GM12878 (cell line): ENCODE data around the gene ZC3H12D. TPM values are rescaled to one million over a fixed set of nuclear protein-coding genes. Genes with fewer than 3 reads are reported as not detected.

Experiments
- ATAC-seq: fragments of 200-7000 bp; cut with Tn5 transposase; 3 replicates; pipeline ENCODE4 v1.9.1; 2020; ENCODE audit warnings: mild to moderate bottlenecking, moderate library complexity
- BruUV-seq: library from RNA; stranded (reverse); fragments of 400-500 nt; replicated peaks from 2 replicates; lab custom pipeline; 2021; lab: Mats Ljungman, UMichigan
- CTCF ChIA-PET: fragments of 300-600 bp; sonication (Branson Sonifier 250); formaldehyde crosslinking; extraction: SDS; loops from one replicate; lab custom pipeline; 2021; ENCODE audit warnings: inconsistent platforms; lab: Yijun Ruan, JAX
- POLR2A ChIA-PET: fragments of 350-600 bp; formaldehyde crosslinking; extraction: SDS; loops from one replicate; lab custom pipeline; 2021; ENCODE audit warnings: inconsistent platforms; lab: Charles Lee
- RAD21 ChIA-PET: fragments of 300-600 bp; sonication (Branson Sonifier 250); formaldehyde crosslinking; loops from one replicate; lab custom pipeline; 2023; ENCODE audit warnings: antibody characterized with exemption; ENCODE audit not compliant: unreplicated experiment; lab: Charles Lee
- SMC1A ChIA-PET: fragments of 300-600 bp; sonication (Branson Sonifier 250); formaldehyde crosslinking; loops from one replicate; lab custom pipeline; 2023; ENCODE audit not compliant: unreplicated experiment, uncharacterized antibody; lab: Charles Lee
- DNase-seq: peaks from one replicate; pipeline ENCODE4 v3.0.0-alpha.2; 2011; ENCODE audit warnings: low read depth, low spot score
- FAIRE-seq: peaks from 3 replicates; lab custom pipeline; 2011; peaks lifted over from hg19 to GRCh38; lab: Jason Lieb, UNC
- H2AFZ ChIP-seq: 2 replicates; pipeline ENCODE4 v1.6.0; 2011; ENCODE audit warnings: low read depth, low read length, control low read depth; ENCODE audit not compliant: control insufficient read depth
- H3K27ac ChIP-seq: 2 replicates; pipeline ENCODE4 v1.5.1; 2011; ENCODE audit warnings: control low read depth; ENCODE audit not compliant: control insufficient read depth, insufficient read depth
- H3K27me3 ChIP-seq, 2 experiments: replicated peaks in 1 of 2; 2 replicates each; pipeline versions ENCODE4 v1.6.0 to v1.6.1; 2011; ENCODE audit warnings: low read length in 1 of 2; ENCODE audit not compliant: control insufficient read depth in 2 of 2, insufficient read depth in 2 of 2
- H3K36me3 ChIP-seq, 2 experiments: 2 replicates each; pipeline ENCODE4 v1.5.1; 2011; ENCODE audit warnings: low read length in 1 of 2; ENCODE audit not compliant: control insufficient read depth in 2 of 2, insufficient read depth in 2 of 2
- H3K4me1 ChIP-seq: 2 replicates; pipeline ENCODE4 v1.6.1; 2011; ENCODE audit warnings: mild to moderate bottlenecking, low read length, moderate library complexity, mixed read lengths; ENCODE audit not compliant: control insufficient read depth, insufficient read depth
- H3K4me2 ChIP-seq: 2 replicates; pipeline ENCODE4 v1.6.0; 2011; ENCODE audit warnings: control low read depth; ENCODE audit not compliant: control insufficient read depth, insufficient read depth
- H3K4me3 ChIP-seq: fragments of 200-600 bp; sonication (generic); 2 replicates; pipeline ENCODE4 v1.5.1; 2016
- H3K79me2 ChIP-seq: 2 replicates; pipeline ENCODE4 v1.6.0; 2011; ENCODE audit warnings: low read length; ENCODE audit not compliant: control insufficient read depth, insufficient read depth
- H3K9ac ChIP-seq: 2 replicates; pipeline ENCODE4 v1.8.0; 2011; ENCODE audit warnings: low read length, control low read depth, mixed read lengths; ENCODE audit not compliant: control insufficient read depth, insufficient read depth
- H3K9me3 ChIP-seq: replicated peaks from 3 replicates; pipeline ENCODE4 v1.5.1; 2011; ENCODE audit warnings: mild to moderate bottlenecking, low read length; ENCODE audit not compliant: control insufficient read depth, insufficient read depth
- H4K20me1 ChIP-seq: 2 replicates; pipeline ENCODE4 v1.6.0; 2011; ENCODE audit not compliant: control insufficient read depth, insufficient read depth
- CHD4 ChIP-seq: fragments of 200-600 bp; sonication (generic); IDR thresholded peaks from 2 replicates; pipeline ENCODE4 v1.6.1; 2016; ENCODE audit warnings: mild to moderate bottlenecking
- EP300 ChIP-seq, 2 experiments: fragments of 150-350 bp in 1 of 2; IDR thresholded peaks; 2 replicates each; pipeline ENCODE4 v1.6.1; 2011 to 2012; ENCODE audit warnings: low read depth in 2 of 2, low read length in 2 of 2, borderline replicate concordance in 1 of 2, improper control_type of control experiment in 1 of 2, inconsistent platforms in 1 of 2; ENCODE audit not compliant: control insufficient read depth in 1 of 2
- EZH2 ChIP-seq: IDR thresholded peaks from 2 replicates; pipeline ENCODE4 v1.6.1; 2012; ENCODE audit warnings: low read depth, mild to moderate bottlenecking, control low read depth, inconsistent platforms, low read length, borderline replicate concordance; ENCODE audit not compliant: control insufficient read depth
- IKZF1 ChIP-seq: fragments of 450-650 bp; conservative IDR thresholded peaks from 2 replicates; pipeline ENCODE4 v1.6.1; 2017; ENCODE audit warnings: antibody characterized with exemption, mild to moderate bottlenecking
- IKZF2 ChIP-seq, 2 experiments: fragments of 450-650 bp; IDR thresholded peaks; 2 replicates each; pipeline ENCODE4 v1.6.1; 2017; ENCODE audit warnings: mild to moderate bottlenecking in 2 of 2, moderate library complexity in 2 of 2
- IRF4 ChIP-seq: IDR thresholded peaks from 2 replicates; pipeline ENCODE4 v1.6.1; 2011; ENCODE audit warnings: low read depth, low read length
- JUND ChIP-seq: IDR thresholded peaks from 2 replicates; pipeline ENCODE4 v1.6.1; 2012; ENCODE audit warnings: low read depth, mild to moderate bottlenecking, low read length, improper control_type of control experiment, moderate library complexity
- MLLT1 ChIP-seq: fragments of 450-650 bp; IDR thresholded peaks from 2 replicates; pipeline ENCODE4 v1.6.1; 2016; ENCODE audit warnings: mild to moderate bottlenecking
- NFYB ChIP-seq: IDR thresholded peaks from 2 replicates; pipeline ENCODE4 v1.6.1; 2011; ENCODE audit warnings: low read depth, mild to moderate bottlenecking, low read length, improper control_type of control experiment, moderate library complexity; ENCODE audit not compliant: insufficient read depth
- RFX5 ChIP-seq: IDR thresholded peaks from 2 replicates; pipeline ENCODE4 v1.6.1; 2011; ENCODE audit warnings: low read depth, low read length, improper control_type of control experiment
- SMAD5 ChIP-seq: IDR thresholded peaks from 2 replicates; pipeline ENCODE4 v1.6.1; 2016; ENCODE audit warnings: antibody characterized with exemption, low read depth
- SMC3 ChIP-seq: IDR thresholded peaks from 2 replicates; pipeline ENCODE4 v1.6.1; 2011; ENCODE audit warnings: low read length, improper control_type of control experiment, borderline replicate concordance
- SREBF2 ChIP-seq: IDR thresholded peaks from 2 replicates; pipeline ENCODE4 v1.6.1; 2012; ENCODE audit warnings: mild to moderate bottlenecking, low read length
- YBX1 ChIP-seq: fragments of 450-650 bp; IDR thresholded peaks from 2 replicates; pipeline ENCODE4 v1.6.1; 2016; ENCODE audit warnings: antibody characterized with exemption
- WGBS: methylation state at CpG from one replicate; pipeline ENCODE4 v1.1.6; 2016; ENCODE audit warnings: low lambda C conversion rate; ENCODE audit not compliant: insufficient replicate concordance, insufficient coverage; ENCODE audit errors: missing lambda C conversion rate; 5-methylcytosine and 5-hydroxymethylcytosine counted together
- in situ Hi-C: fragments of 300-500 bp; cut with MboI; formaldehyde crosslinking; loops from 9 replicates; pipeline ENCODE4 v1.14.3; 2018; ENCODE audit warnings: mixed read lengths
- intact Hi-C: fragments of 100-400 bp; cut with micrococcal nuclease; formaldehyde crosslinking; loops from one replicate; pipeline ENCODE4 v1.14.2; 2022; ENCODE audit not compliant: unreplicated experiment
- polyA plus RNA-seq, 11 experiments: library from polyadenylated mRNA; depleted of rRNA in 4 of 11; unstranded in 6 of 11; stranded (reverse) in 5 of 11; fragments of >200 nt; fragmentation: Nextera tagmentation in 4 of 11; fragmentation: Illumina TruSeq in 1 of 11; extraction: Ambion mirVana in 4 of 11; extraction: Trizol in 1 of 11; gene quantifications; 1 replicate in 1 of 11; 2 replicates in 10 of 11; pipeline versions ENCODE4 v1.2.1 to v1.2.3, GENCODE V29; 2011 to 2016; ENCODE audit warnings: inconsistent platforms in 2 of 11, missing spikeins in 2 of 11, low read depth in 1 of 11
- total RNA-seq, 4 experiments: library from RNA; depleted of rRNA in 3 of 4; stranded (reverse); fragments of >200 nt in 3 of 4; fragmentation: Illumina TruSeq in 1 of 4; extraction: Trizol in 1 of 4; gene quantifications; 2 replicates each; pipeline versions ENCODE4 v1.2.1 to v1.2.3, GENCODE V29; 2013 to 2021
- TF ChIP-seq, protein P1 (sequence below): IDR thresholded peaks from 2 replicates; pipeline ENCODE4 v1.6.1; 2012; ENCODE audit warnings: mild to moderate bottlenecking, low read depth, low read length
- TF ChIP-seq, protein P2 (sequence below): fragments of 450-650 bp; IDR thresholded peaks from 2 replicates; pipeline ENCODE4 v1.6.1; 2018; ENCODE audit warnings: mild to moderate bottlenecking, low read depth, moderate library complexity; ENCODE audit not compliant: partially characterized antibody

The ZC3H12D gene
- total and polyA plus RNA-seq, 10 of the 15 experiments (the other 5 are each of a cell fraction or from before 2014, with no cell fraction given): 1.4 to 29.7 (median 8.8) TPM

DNA sequence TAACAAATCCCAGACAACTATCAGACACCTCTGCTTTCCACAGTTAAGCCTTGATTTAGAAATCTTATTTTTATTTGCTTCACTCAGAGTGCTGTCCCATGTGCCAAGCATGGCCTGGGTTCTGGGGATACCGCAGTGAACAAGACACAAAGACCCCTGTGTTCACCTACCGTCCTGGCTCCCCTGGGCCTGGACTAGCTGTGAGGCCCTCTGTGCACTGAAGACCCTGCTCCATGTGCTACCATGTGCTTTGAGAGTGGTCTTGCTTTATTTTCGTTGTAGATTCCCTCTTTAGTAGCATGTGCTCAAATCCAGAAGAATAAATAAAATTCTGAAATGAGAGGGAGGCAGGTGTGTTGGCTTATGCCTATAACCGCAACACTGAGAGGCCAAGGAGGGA, 62.2 kb downstream of the ZC3H12D start (continued):
- TF ChIP-seq, protein P1, sequence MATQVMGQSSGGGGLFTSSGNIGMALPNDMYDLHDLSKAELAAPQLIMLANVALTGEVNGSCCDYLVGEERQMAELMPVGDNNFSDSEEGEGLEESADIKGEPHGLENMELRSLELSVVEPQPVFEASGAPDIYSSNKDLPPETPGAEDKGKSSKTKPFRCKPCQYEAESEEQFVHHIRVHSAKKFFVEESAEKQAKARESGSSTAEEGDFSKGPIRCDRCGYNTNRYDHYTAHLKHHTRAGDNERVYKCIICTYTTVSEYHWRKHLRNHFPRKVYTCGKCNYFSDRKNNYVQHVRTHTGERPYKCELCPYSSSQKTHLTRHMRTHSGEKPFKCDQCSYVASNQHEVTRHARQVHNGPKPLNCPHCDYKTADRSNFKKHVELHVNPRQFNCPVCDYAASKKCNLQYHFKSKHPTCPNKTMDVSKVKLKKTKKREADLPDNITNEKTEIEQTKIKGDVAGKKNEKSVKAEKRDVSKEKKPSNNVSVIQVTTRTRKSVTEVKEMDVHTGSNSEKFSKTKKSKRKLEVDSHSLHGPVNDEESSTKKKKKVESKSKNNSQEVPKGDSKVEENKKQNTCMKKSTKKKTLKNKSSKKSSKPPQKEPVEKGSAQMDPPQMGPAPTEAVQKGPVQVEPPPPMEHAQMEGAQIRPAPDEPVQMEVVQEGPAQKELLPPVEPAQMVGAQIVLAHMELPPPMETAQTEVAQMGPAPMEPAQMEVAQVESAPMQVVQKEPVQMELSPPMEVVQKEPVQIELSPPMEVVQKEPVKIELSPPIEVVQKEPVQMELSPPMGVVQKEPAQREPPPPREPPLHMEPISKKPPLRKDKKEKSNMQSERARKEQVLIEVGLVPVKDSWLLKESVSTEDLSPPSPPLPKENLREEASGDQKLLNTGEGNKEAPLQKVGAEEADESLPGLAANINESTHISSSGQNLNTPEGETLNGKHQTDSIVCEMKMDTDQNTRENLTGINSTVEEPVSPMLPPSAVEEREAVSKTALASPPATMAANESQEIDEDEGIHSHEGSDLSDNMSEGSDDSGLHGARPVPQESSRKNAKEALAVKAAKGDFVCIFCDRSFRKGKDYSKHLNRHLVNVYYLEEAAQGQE: no peak
- TF ChIP-seq RFX5: no peak
- no peak for TF ChIP-seq EP300 (IDR thresholded peaks at IDR 0.05; ENCODE audit: borderline replicate concordance in 1 of 2, control insufficient read depth in 1 of 2, low read depth in 2 of 2, low read length in 2 of 2)
- no peak for TF ChIP-seq CHD4
- TF ChIP-seq SMAD5: no peak
- no peak for TF ChIP-seq YBX1

DNA sequence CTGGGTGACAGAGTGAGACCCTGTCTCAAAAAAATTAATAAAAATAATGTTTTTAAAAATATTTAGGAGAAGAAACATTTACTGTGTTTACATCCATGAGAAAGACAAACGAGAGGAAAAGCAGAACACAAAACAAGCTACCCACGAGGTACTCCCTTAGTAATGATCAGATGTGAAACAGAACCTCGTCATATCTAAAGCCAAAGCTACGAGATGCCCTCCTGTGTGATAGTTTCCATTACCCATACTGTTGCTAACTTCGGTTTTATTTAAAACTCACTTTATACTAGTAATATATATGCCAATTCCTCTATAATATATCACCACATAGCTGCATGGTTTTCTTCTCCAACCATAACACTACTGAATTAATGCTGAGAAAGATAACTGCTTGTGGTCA, 63.7 kb downstream of the ZC3H12D start:
- peaks cover 14% of the 10 kb centered on the region for H3K4me1 ChIP-seq
- no peaks in the 10 kb centered on the region for H3K36me3 ChIP-seq
- BruUV-seq: no TSS peak
- intact Hi-C loops (no loop called here), in situ Hi-C loops (no loop called here)
- H3K4me3 ChIP-seq: no peak overlapping the region
- no peak for ATAC-seq
- ChIA-PET POLR2A (interaction anchor here (0.6 to 2.7 kb wide), 6 partner anchors 11 to 390 kb away, joined by 3 to 7 read pairs (median 4); no protein-coding TSS in a partner anchor), CTCF (interaction anchor here (0.8 to 3.0 kb wide), 20 partner anchors 7 to 390 kb away, joined by 3 to 17 read pairs (median 4); no protein-coding TSS in a partner anchor), RAD21 (interaction anchor here (0.7 to 4.1 kb wide), 15 partner anchors 11 to 392 kb away, joined by 3 to 29 read pairs (median 7); no protein-coding TSS in a partner anchor), SMC1A (interaction anchor here (0.6 to 3.5 kb wide), 35 partner anchors 9 to 843 kb away, joined by 3 to 28 read pairs (median 4); no protein-coding TSS in a partner anchor)
- no peak overlapping the region for H2AFZ ChIP-seq
- no peaks in the 10 kb centered on the region for H3K9me3 ChIP-seq
- no peak overlapping the region for H3K27ac ChIP-seq
- FAIRE-seq: no peak
- H3K27me3 ChIP-seq: no peaks in the 10 kb centered on the region
- no peak for DNase-seq
- H4K20me1 ChIP-seq: no peaks in the 10 kb centered on the region
- no peak overlapping the region for H3K4me2 ChIP-seq
- H3K9ac ChIP-seq: no peak overlapping the region
- WGBS: 10% methylated on average over 5 of the region's 5 CpGs
- no peaks in the 10 kb centered on the region for H3K79me2 ChIP-seq
- TF ChIP-seq, protein P2, sequence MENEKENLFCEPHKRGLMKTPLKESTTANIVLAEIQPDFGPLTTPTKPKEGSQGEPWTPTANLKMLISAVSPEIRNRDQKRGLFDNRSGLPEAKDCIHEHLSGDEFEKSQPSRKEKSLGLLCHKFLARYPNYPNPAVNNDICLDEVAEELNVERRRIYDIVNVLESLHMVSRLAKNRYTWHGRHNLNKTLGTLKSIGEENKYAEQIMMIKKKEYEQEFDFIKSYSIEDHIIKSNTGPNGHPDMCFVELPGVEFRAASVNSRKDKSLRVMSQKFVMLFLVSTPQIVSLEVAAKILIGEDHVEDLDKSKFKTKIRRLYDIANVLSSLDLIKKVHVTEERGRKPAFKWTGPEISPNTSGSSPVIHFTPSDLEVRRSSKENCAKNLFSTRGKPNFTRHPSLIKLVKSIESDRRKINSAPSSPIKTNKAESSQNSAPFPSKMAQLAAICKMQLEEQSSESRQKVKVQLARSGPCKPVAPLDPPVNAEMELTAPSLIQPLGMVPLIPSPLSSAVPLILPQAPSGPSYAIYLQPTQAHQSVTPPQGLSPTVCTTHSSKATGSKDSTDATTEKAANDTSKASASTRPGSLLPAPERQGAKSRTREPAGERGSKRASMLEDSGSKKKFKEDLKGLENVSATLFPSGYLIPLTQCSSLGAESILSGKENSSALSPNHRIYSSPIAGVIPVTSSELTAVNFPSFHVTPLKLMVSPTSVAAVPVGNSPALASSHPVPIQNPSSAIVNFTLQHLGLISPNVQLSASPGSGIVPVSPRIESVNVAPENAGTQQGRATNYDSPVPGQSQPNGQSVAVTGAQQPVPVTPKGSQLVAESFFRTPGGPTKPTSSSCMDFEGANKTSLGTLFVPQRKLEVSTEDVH: no peak
- TF ChIP-seq NFYB (no peak), EZH2 (no peak), IKZF1 (no peak), MLLT1 (no peak), JUND (no peak), SREBF2 (no peak), IKZF2 (IDR thresholded peaks at IDR 0.05) (no peak), SMC3 (no peak), IRF4 (no peak)
